BE2C (cell line): ENCODE data around the gene ATP2A3.

ENCODE experiments used
- DNase-seq: peaks from one replicate; pipeline ENCODE4 v3.0.0-alpha.2; 2020
- H3K27me3 ChIP-seq: fragments of 250-450 bp; sonication (Bioruptor Pico); 2 replicates; pipeline ENCODE4 v1.5.1; 2020; ENCODE audit warnings: mild to moderate bottlenecking
- H3K36me3 ChIP-seq: fragments of 250-450 bp; sonication (Bioruptor Pico); 2 replicates; pipeline ENCODE4 v1.5.1; 2020; ENCODE audit warnings: mild to moderate bottlenecking
- H3K4me1 ChIP-seq: fragments of 250-450 bp; sonication (Bioruptor Pico); 2 replicates; pipeline ENCODE4 v1.5.1; 2020
- H3K4me3 ChIP-seq: 2 replicates; pipeline ENCODE4 v1.5.1; 2011; ENCODE audit warnings: low read depth, low read length
- H3K9me3 ChIP-seq: fragments of 250-450 bp; sonication (Bioruptor Pico); 2 replicates; pipeline ENCODE4 v1.5.1; 2020
- TF ChIP-seq, protein P1 (sequence below): IDR thresholded peaks from 2 replicates; pipeline ENCODE4 v1.5.1; 2012; ENCODE audit warnings: mild to moderate bottlenecking, low read depth, low read length

The ATP2A3 gene

DNA sequence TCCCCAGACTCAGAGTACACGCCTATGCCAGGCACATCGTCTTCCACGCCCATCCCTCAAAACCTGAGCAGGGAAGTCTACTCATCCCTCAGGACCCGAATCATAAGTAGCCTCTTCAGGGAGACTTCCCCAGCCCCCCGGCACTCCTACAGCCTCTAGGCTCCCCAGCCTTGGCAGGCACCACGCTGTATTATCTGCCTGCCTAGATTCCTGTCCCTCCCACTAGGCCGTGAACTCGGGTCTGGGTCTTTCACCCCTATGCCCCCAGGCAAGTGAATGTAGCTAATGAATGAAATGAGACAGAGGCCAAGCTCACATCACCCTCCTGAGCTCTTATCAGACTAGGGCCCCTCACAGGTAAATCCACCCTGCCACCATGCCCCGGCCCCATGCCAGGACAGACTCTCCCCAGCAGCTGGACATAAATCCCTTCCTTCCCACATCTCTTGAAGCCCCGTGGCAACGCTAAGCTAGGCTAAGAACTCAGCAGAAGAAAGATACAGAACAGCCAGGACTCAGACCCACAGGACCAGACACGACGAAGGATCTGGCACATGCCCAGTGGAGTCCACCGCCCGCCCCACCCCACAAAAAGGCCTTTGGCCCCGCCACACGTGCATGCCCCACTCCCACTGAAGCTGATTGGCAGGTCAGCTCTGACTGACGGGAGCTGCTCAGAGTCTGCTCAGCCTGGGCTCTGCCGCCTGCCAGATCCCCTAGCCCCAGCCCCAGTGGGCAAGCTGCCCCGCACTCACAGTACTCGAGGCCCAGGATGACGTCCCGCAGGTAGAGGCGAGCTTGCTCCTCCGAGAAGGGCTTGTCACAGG lies 84.4 kb downstream of the ATP2A3 start:
- TF ChIP-seq, protein P1, sequence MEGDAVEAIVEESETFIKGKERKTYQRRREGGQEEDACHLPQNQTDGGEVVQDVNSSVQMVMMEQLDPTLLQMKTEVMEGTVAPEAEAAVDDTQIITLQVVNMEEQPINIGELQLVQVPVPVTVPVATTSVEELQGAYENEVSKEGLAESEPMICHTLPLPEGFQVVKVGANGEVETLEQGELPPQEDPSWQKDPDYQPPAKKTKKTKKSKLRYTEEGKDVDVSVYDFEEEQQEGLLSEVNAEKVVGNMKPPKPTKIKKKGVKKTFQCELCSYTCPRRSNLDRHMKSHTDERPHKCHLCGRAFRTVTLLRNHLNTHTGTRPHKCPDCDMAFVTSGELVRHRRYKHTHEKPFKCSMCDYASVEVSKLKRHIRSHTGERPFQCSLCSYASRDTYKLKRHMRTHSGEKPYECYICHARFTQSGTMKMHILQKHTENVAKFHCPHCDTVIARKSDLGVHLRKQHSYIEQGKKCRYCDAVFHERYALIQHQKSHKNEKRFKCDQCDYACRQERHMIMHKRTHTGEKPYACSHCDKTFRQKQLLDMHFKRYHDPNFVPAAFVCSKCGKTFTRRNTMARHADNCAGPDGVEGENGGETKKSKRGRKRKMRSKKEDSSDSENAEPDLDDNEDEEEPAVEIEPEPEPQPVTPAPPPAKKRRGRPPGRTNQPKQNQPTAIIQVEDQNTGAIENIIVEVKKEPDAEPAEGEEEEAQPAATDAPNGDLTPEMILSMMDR = no peak
- DNase-seq = peak; percentile 74
- peaks cover 8% of the 10 kb centered on the region for H3K4me1 ChIP-seq

DNA sequence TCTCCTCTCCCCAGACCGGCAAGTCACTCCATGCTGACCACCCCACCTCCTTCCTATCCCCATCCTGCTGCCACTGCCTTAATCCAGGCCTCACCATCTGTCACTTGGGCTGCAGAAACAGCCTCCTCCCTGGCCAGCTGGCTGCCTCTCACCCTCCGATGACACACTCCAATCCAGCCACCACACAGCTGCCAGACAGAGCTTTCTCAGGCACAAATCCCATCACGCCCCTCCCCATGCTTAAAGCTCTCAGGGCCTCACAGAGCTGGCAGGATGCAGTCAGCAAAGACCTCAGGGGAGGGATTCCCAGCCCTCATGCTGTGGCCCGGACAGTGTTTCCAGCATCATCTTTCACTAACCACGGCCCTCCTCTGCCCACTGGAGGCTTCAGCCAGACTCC lies 85.1 kb downstream of the ATP2A3 start:
- H3K4me3 ChIP-seq = no peak overlapping the region
- peaks cover 45% of the 10 kb centered on the region for H3K36me3 ChIP-seq
- peaks cover 8% of the 10 kb centered on the region for H3K4me1 ChIP-seq
- DNase-seq = peak; percentile 78
- H3K27me3 ChIP-seq = no peaks in the 10 kb centered on the region
- H3K9me3 ChIP-seq = no peaks in the 10 kb centered on the region
- TF ChIP-seq, protein P1 = no peak

More for the DNA sequence above, 84.4 kb downstream of the ATP2A3 start:
- Histone ChIP-seq H3K9me3 (no peaks in the 10 kb centered on the region), H3K27me3 (no peaks in the 10 kb centered on the region), H3K36me3 (peaks cover 52% of the 10 kb centered on the region), H3K4me3 (no peak overlapping the region)

DNA sequence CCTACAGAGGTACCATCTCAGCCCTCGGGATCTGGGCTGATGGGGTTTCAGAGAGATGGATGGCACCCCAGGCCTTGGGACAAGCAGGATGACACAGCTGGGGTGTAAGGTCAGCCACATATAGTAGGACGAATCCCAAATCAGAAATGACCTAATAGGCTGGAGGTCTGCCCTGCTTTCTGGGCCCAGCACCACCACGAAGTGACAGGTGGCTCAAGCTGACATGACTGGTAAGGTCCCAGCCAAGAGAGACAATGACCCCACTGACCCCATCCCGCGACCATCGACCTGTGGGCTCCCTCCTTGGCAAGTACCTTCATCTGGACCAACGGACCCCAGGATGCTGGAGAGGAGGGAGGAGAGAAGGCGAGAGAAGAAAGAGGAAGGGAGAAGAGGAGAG lies 87.0 kb downstream of the ATP2A3 start:
- Histone ChIP-seq H3K4me3 (no peak overlapping the region), H3K4me1 (peaks cover 8% of the 10 kb centered on the region), H3K9me3 (no peaks in the 10 kb centered on the region), H3K27me3 (no peaks in the 10 kb centered on the region), H3K36me3 (peaks cover 42% of the 10 kb centered on the region)
- TF ChIP-seq, protein P1 = no peak
- DNase-seq = no peak

DNA sequence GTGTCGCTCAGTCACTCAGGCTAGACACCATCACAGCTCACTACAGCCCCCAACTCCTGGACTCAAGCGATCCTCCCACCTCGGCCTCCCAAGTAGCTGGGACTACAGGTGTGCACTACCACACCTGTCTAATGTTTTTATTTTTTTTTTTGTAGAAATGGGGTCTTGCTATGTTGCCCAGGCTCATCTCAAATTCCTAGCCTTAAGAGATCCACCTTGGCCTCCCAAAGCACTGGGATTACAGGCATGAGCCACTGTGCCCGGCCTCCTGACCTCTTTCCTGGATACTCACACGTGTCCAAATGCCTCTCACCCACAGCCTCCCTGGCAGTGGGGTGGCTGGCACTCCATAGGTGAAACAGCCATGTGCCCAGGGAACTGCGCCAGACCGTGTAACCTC lies 88.9 kb downstream of the ATP2A3 start:
- TF ChIP-seq, protein P1 = no peak
- H3K27me3 ChIP-seq = no peaks in the 10 kb centered on the region
- DNase-seq = no peak
- no peak overlapping the region for H3K4me3 ChIP-seq
- H3K9me3 ChIP-seq = no peaks in the 10 kb centered on the region
- peaks cover 8% of the 10 kb centered on the region for H3K4me1 ChIP-seq
- peaks cover 37% of the 10 kb centered on the region for H3K36me3 ChIP-seq
